Pulmonary artery endothelial cell (primary cell): ENCODE measurements around the gene SAMD5. TPM values are rescaled to one million over a fixed set of nuclear protein-coding genes. Genes with fewer than 3 reads are reported as not detected.

ENCODE experiments used
- DNase-seq: peaks from one replicate; pipeline ENCODE4 v3.0.0-alpha.2; 2011; ENCODE audit warnings: low read depth, low spot score
- total RNA-seq: library from RNA; depleted of rRNA; stranded (reverse); fragments of >200 nt; gene quantifications from 2 replicates; pipeline ENCODE4 v1.2.3, GENCODE V29; 2014

SAMD5 gene
- total RNA-seq: 2.5 and 2.6 TPM in 2 replicates

GRCh38 chr6:147508042-147508865 lies at the start of gene SAMD5:
Gene SAMD5 (plus strand): TSS chr6:147508690. CDS start chr6:147508929, 239 bp downstream.
- peak; percentile 17 for DNase-seq

- DNase-seq: no peak
Observed at GRCh38 chr6:147459780-147460179, 48.7 kb upstream of the SAMD5 start.

GRCh38 chr6:147463651-147464050 lies 44.8 kb upstream of the SAMD5 start:
- DNase-seq: no peak

GRCh38 chr6:147467428-147467827 lies 41.1 kb upstream of the SAMD5 start:
- no peak for DNase-seq

GRCh38 chr6:147467886-147468285 lies 40.6 kb upstream of the SAMD5 start:
- no peak for DNase-seq

- DNase-seq: no peak
Observed at GRCh38 chr6:147468634-147469033, 39.9 kb upstream of the SAMD5 start.

DNA sequence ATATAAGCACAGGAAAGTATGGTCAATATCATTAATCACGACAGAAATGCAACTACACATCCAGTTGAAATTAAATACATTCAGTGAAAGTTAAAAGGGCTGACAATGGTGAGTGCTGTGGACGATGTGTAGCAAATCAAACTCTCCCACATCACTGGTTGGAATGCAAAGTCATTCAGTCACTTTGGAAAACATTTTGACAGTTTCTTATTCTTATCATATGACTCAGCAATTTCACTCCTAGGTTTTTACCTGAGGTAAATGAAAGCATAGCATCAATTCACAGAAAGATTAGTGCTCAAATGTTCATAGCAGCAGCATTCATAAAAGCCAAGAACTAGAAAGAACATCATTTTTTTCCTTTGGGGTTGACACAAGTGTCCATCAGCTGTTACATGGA lies 28.6 kb upstream of the SAMD5 start:
- DNase-seq: no peak

GRCh38 chr6:147486683-147487082 lies 21.8 kb upstream of the SAMD5 start:
- DNase-seq: no peak

DNA sequence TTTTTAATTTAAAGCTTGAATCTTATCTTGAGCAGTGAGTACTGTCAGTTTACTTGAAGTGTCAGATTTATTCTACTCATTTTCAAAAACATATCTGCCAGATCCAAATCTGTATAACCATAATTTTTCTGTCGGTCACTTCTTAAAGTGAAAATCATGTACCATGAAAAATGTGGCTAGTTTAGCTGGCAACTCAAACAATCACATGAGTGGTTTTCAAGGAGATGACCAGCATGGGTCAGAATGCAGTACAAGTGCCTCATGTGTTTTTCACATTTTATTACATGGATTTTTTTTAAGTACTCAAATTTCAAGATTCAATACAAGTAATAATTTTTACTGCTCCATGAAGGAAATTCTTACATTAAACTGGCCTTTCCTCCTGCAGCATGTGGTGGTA lies 11.0 kb upstream of the SAMD5 start:
- DNase-seq: no peak

GRCh38 chr6:147503587-147503986 lies 4.9 kb upstream of the SAMD5 start:
- no peak for DNase-seq

- no peak for DNase-seq
Observed at GRCh38 chr6:147504848-147505247, 3.6 kb upstream of the SAMD5 start.

GRCh38 chr6:147506704-147507114 lies 1.8 kb upstream of the SAMD5 start:
- no peak for DNase-seq

DNA sequence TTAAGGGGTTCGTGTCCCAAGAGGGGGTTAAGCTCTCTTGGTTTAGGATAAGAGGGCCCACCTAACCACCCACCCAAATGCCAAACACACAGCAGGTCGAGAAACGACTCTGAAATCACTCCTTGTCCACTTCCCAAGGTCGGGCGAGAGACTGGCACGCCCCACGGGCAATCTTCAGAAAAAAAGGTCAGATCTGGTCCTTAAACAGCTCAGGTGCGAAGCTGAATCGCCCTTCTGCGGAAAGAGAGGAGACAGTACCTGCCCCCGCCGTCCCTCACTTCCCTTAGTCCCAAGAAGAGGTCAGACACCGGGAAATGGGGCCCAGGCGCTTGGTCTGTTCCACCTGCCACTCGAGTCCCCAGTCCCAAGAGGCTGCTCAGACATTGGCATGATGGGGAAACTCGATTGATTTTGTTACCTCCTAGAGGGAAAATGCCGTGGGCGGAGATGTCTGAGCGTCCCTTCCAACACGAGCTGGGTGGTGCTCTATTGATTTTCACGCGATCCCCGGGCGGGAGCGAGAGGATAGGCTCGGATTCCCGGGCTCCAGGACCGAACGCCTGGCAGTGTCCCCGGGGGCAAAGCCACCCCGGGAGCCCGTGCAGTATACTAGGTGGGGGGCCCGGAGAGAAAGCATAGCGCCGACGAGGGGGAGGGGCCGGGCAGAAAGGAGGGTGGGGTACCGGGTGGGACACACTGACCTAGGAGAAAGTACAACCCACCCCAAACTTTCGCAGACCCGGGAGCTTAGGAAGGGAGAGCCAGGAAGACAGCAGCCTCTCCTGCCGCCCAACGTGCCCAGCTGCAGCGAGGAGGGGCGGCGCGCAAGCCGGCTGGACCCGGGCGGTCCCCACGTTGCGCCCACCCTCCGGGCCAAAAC lies 1.1 kb upstream of the SAMD5 start:
- DNase-seq: no peak

DNA sequence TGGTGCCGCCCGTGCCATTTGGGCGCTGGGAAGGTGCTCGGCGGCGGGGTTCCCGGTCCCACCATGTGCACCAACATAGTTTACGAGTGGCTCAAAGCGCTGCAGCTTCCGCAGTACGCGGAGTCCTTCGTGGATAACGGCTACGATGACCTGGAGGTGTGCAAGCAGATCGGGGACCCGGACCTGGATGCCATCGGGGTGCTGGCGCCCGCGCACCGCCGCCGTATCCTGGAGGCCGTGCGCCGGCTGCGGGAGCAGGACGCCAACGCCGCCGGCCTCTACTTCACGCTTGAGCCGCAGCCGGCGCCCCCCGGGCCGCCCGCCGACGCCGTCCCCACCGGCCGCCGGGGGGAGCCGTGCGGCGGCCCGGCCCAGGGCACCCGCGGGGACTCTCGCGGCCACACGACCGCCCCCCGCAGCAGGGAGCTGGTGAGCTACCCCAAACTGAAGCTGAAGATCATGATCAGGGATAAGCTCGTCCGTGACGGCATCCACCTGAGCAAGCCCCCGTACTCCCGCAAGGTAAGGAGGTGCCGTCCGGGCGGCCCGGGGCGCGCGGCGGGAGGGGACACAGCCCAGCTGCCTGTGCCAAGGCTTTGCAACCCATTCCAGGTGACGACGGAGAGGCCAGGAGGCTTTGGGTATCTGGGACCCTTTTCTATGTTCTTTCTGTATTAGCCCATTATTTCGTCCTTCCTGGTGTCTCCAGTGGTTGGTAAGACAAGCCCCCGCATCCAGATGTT lies 547 bp downstream of the SAMD5 start:
- DNase-seq: no peak

GRCh38 chr6:147509891-147510290 lies 1.4 kb downstream of the SAMD5 start:
- no peak for DNase-seq

GRCh38 chr6:147510929-147511590 lies 2.6 kb downstream of the SAMD5 start:
- no peak for DNase-seq

DNA sequence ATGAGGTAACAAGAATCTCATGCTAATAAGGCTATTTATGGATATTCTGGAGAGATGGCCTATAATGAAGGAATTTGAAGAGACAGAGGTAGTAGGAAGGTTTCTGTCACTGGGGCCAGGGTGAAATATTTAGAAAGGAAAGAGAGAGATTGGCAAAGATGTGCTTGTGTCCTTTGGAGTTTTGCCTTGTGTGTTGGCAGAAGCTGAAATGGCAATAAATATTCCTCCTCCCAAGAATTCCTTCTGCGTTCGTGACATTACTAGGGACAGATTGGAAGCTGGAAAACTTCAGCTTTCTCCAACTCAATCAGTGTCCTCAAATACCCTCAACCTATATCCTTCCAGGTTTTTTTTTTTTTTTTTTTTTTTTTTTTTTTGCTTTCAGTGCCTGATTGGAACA lies 6.3 kb downstream of the SAMD5 start:
- DNase-seq: no peak

GRCh38 chr6:147515327-147515726 lies 6.8 kb downstream of the SAMD5 start:
- no peak for DNase-seq

DNA sequence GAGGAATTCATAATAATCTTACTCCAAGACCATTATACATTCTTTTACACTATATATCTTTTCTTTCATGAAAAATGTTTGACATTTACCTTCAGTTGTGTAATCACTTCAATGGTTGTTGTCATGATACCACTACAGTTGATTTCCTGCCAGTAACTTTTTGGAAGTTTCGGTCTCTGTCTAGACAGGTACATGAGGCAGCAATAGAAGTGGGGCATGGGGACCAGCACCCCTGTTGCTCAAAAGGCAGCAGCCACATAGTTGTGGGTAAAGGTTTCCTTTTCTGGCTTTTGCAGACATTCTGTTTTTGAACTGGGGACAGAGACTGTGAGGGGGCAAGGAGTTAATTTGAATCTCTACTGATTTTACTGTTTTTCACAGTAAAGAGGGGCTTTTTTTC lies 14.1 kb downstream of the SAMD5 start:
- no peak for DNase-seq

GRCh38 chr6:147525519-147526209 lies 17.2 kb downstream of the SAMD5 start:
- DNase-seq: no peak

DNA sequence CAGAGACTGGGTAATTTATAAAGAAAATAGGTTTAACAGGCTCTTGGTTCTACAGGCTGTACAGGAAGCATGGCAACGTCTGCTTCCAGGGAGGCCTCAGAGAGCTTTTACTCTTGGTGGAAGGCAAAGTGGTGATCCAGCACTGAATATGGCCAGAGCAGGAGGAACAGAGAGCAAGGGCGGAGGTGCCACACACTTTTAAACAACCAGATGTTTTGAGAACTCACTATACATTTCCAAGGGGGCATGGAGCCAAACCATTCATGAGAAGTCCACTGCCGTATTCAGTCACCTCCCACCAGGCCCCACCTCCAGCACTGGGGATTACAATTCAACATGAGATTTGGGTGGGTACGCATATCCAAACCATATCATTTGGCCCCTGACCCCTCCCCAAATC lies 18.7 kb downstream of the SAMD5 start:
- DNase-seq: no peak
